Karpas-422 (cell line): ENCODE data around the gene SLC6A3. TPM values are rescaled to one million over a fixed set of nuclear protein-coding genes. Genes with fewer than 3 reads are reported as not detected.
"Not testable (repeated sequence)": the region's sequence is repeated elsewhere in the genome, so short reads cannot be mapped to it uniquely, and the experiment has no call there.

Experiments
- DNase-seq: peaks from one replicate; pipeline ENCODE4 v3.0.0-alpha.2; 2015
- H2AFZ ChIP-seq: fragments of 200-600 bp; sonication (generic); 2 replicates; pipeline ENCODE4 v1.6.1; 2014; ENCODE audit warnings: antibody characterized with exemption, low read length, mixed read lengths
- H3K27ac ChIP-seq: fragments of 200-600 bp; sonication (generic); 2 replicates; pipeline ENCODE4 v1.5.1; 2014; ENCODE audit warnings: mild to moderate bottlenecking, low read length, moderate library complexity
- H3K27me3 ChIP-seq: fragments of 200-600 bp; sonication (generic); 2 replicates; pipeline ENCODE4 v1.6.1; 2014; ENCODE audit warnings: low read length, mixed read lengths
- H3K36me3 ChIP-seq: fragments of 200-600 bp; sonication (generic); 2 replicates; pipeline ENCODE4 v1.6.1; 2014; ENCODE audit warnings: low read length, mixed read lengths; ENCODE audit not compliant: insufficient read depth
- H3K4me1 ChIP-seq: fragments of 200-600 bp; sonication (generic); 2 replicates; pipeline ENCODE4 v1.6.1; 2014; ENCODE audit warnings: mild to moderate bottlenecking, low read length, mixed read lengths
- H3K4me2 ChIP-seq: fragments of 200-600 bp; sonication (generic); 2 replicates; pipeline ENCODE4 v1.6.1; 2014; ENCODE audit warnings: low read length, low read depth, mild to moderate bottlenecking; ENCODE audit not compliant: poor library complexity, severe bottlenecking
- H3K4me3 ChIP-seq: fragments of 200-600 bp; sonication (generic); 2 replicates; pipeline ENCODE4 v1.5.1; 2014; ENCODE audit warnings: mild to moderate bottlenecking, antibody characterized with exemption, low read length, mixed read lengths
- H3K79me2 ChIP-seq: fragments of 200-600 bp; sonication (generic); 2 replicates; pipeline ENCODE4 v1.6.1; 2014; ENCODE audit warnings: mild to moderate bottlenecking, low read length, mixed read lengths
- H3K9ac ChIP-seq: fragments of 200-600 bp; sonication (generic); 2 replicates; pipeline ENCODE4 v1.6.0; 2014; ENCODE audit warnings: low read length
- H3K9me2 ChIP-seq: fragments of 200-600 bp; sonication (generic), shearing (Covaris generic); replicated peaks from 2 replicates; pipeline ENCODE4 v1.6.0; 2014; ENCODE audit warnings: mild to moderate bottlenecking, low read length, moderate library complexity; ENCODE audit not compliant: insufficient read depth
- H3K9me3 ChIP-seq: fragments of 300-700, 200-600 bp; sonication (generic); 2 replicates; pipeline ENCODE4 v1.6.1; 2014; ENCODE audit warnings: low read length, mixed read lengths
- H4K20me1 ChIP-seq: fragments of 200-600 bp; sonication (generic); 2 replicates; pipeline ENCODE4 v1.6.1; 2014; ENCODE audit warnings: mild to moderate bottlenecking, antibody characterized with exemption, low read length, low read depth; ENCODE audit not compliant: insufficient read depth
- total RNA-seq: library from RNA; depleted of rRNA; stranded (reverse); fragments of >200 nt; shearing (Covaris generic); gene quantifications from 2 replicates; pipeline ENCODE4 v1.2.3, GENCODE V29; 2014; ENCODE audit warnings: low replicate concordance

SLC6A3 gene
- total RNA-seq, 1 experiment from 2014 or later, result not detected

GRCh38 chr5:1430121-1430795 lies 15.0 kb downstream of the SLC6A3 start:
- Histone ChIP-seq H3K27me3 (no peaks in the 10 kb centered on the region), H3K9me3 (peaks cover 9% of the 10 kb centered on the region; the same call in 1 of the 2 replicates), H3K79me2 (no peaks in the 10 kb centered on the region), H3K4me1 (no peaks in the 10 kb centered on the region), H2AFZ (no peak overlapping the region), H3K9me2 (no peaks in the 10 kb centered on the region), H3K4me3 (no peak overlapping the region), H3K27ac (no peak overlapping the region), H3K36me3 (no peaks in the 10 kb centered on the region), H4K20me1 (no peaks in the 10 kb centered on the region), H3K4me2 (no peak overlapping the region), H3K9ac (no peak overlapping the region)
- DNase-seq, result no peak

GRCh38 chr5:1429496-1429895 lies 15.7 kb downstream of the SLC6A3 start:
- H3K27me3 ChIP-seq, result no peaks in the 10 kb centered on the region

GRCh38 chr5:1429066-1429465 lies 16.2 kb downstream of the SLC6A3 start:
- no peak overlapping the region for H3K4me3 ChIP-seq
- no peak for DNase-seq
- no peaks in the 10 kb centered on the region for H3K36me3 ChIP-seq
- H3K9ac ChIP-seq, result no peak overlapping the region
- H3K9me3 ChIP-seq, result peaks cover 9% of the 10 kb centered on the region; the same call in 1 of the 2 replicates
- H3K9me2 ChIP-seq, result no peaks in the 10 kb centered on the region
- no peaks in the 10 kb centered on the region for H3K4me1 ChIP-seq
- no peak overlapping the region for H3K4me2 ChIP-seq
- no peaks in the 10 kb centered on the region for H3K79me2 ChIP-seq
- H3K27me3 ChIP-seq, result no peaks in the 10 kb centered on the region
- no peak overlapping the region for H2AFZ ChIP-seq
- H3K27ac ChIP-seq, result no peak overlapping the region
- no peaks in the 10 kb centered on the region for H4K20me1 ChIP-seq

More at GRCh38 chr5:1429496-1429895, 15.7 kb downstream of the SLC6A3 start:
- Histone ChIP-seq H3K27ac (no peak overlapping the region), H3K9me2 (no peaks in the 10 kb centered on the region), H3K4me3 (no peak overlapping the region), H3K9ac (no peak overlapping the region), H3K4me2 (no peak overlapping the region), H3K4me1 (no peaks in the 10 kb centered on the region), H2AFZ (no peak overlapping the region), H3K36me3 (no peaks in the 10 kb centered on the region), H3K9me3 (peaks cover 9% of the 10 kb centered on the region; the same call in 1 of the 2 replicates), H3K79me2 (no peaks in the 10 kb centered on the region), H4K20me1 (no peaks in the 10 kb centered on the region)
- DNase-seq, result no peak

- Histone ChIP-seq H3K27ac (no peak overlapping the region), H2AFZ (no peak overlapping the region), H3K9me2 (no peaks in the 10 kb centered on the region), H3K4me3 (no peak overlapping the region), H3K4me1 (no peaks in the 10 kb centered on the region), H3K27me3 (no peaks in the 10 kb centered on the region), H3K9ac (no peak overlapping the region), H3K4me2 (no peak overlapping the region), H3K9me3 (peaks cover 9% of the 10 kb centered on the region; the same call in 1 of the 2 replicates), H3K79me2 (no peaks in the 10 kb centered on the region), H4K20me1 (no peaks in the 10 kb centered on the region), H3K36me3 (no peaks in the 10 kb centered on the region)
- DNase-seq, result no peak
These were observed 17.1 kb downstream of the SLC6A3 start for GRCh38 chr5:1428107-1428506.

- H3K9ac ChIP-seq, result no peak overlapping the region
These were observed 20.5 kb downstream of the SLC6A3 start for GRCh38 chr5:1424716-1425115.

GRCh38 chr5:1423901-1424603 lies 21.2 kb downstream of the SLC6A3 start:
- H4K20me1 ChIP-seq, result no peaks in the 10 kb centered on the region
- no peaks in the 10 kb centered on the region for H3K79me2 ChIP-seq
- DNase-seq, result no peak
- no peak overlapping the region for H3K4me2 ChIP-seq
- H3K27ac ChIP-seq, result no peak overlapping the region
- no peaks in the 10 kb centered on the region for H3K36me3 ChIP-seq
- no peak overlapping the region for H3K4me3 ChIP-seq
- peaks cover 9% of the 10 kb centered on the region; the same call in 1 of the 2 replicates for H3K9me3 ChIP-seq
- H3K9me2 ChIP-seq, result no peaks in the 10 kb centered on the region
- H3K27me3 ChIP-seq, result no peaks in the 10 kb centered on the region
- H2AFZ ChIP-seq, result no peak overlapping the region
- H3K9ac ChIP-seq, result no peak overlapping the region
- no peaks in the 10 kb centered on the region for H3K4me1 ChIP-seq

More at GRCh38 chr5:1424716-1425115, 20.5 kb downstream of the SLC6A3 start:
- no peaks in the 10 kb centered on the region for H3K9me2 ChIP-seq
- H3K9me3 ChIP-seq, result peaks cover 9% of the 10 kb centered on the region; the same call in 1 of the 2 replicates
- no peak overlapping the region for H3K27ac ChIP-seq
- H3K27me3 ChIP-seq, result no peaks in the 10 kb centered on the region
- H3K4me2 ChIP-seq, result no peak overlapping the region
- no peak for DNase-seq
- H4K20me1 ChIP-seq, result no peaks in the 10 kb centered on the region
- no peaks in the 10 kb centered on the region for H3K4me1 ChIP-seq
- no peak overlapping the region for H3K4me3 ChIP-seq
- no peaks in the 10 kb centered on the region for H3K79me2 ChIP-seq
- no peaks in the 10 kb centered on the region for H3K36me3 ChIP-seq
- no peak overlapping the region for H2AFZ ChIP-seq

DNA sequence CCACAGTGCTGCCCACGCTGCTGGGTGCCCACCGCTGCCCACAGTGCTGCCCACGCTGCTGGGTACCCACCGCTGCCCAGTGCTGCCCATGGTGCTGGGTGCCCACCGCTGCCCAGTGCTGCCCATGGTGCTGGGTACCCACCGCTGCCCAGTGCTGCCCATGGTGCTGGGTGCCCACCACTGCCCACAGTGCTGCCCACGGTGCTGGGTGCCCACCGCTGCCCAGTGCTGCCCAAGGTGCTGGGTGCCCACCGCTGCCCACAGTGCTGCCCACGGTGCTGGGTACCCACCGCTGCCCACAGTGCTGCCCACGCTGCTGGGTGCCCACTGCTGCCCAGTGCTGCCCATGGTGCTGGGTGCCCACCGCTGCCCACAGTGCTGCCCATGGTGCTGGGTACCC lies 22.7 kb downstream of the SLC6A3 start:
- not testable (repeated sequence) for H3K9me2 ChIP-seq, DNase-seq, H3K4me1 ChIP-seq, H3K27me3 ChIP-seq, H3K9ac ChIP-seq, H3K4me3 ChIP-seq, H3K79me2 ChIP-seq, H3K36me3 ChIP-seq, H4K20me1 ChIP-seq, H3K27ac ChIP-seq, H3K9me3 ChIP-seq, H2AFZ ChIP-seq, H3K4me2 ChIP-seq

DNA sequence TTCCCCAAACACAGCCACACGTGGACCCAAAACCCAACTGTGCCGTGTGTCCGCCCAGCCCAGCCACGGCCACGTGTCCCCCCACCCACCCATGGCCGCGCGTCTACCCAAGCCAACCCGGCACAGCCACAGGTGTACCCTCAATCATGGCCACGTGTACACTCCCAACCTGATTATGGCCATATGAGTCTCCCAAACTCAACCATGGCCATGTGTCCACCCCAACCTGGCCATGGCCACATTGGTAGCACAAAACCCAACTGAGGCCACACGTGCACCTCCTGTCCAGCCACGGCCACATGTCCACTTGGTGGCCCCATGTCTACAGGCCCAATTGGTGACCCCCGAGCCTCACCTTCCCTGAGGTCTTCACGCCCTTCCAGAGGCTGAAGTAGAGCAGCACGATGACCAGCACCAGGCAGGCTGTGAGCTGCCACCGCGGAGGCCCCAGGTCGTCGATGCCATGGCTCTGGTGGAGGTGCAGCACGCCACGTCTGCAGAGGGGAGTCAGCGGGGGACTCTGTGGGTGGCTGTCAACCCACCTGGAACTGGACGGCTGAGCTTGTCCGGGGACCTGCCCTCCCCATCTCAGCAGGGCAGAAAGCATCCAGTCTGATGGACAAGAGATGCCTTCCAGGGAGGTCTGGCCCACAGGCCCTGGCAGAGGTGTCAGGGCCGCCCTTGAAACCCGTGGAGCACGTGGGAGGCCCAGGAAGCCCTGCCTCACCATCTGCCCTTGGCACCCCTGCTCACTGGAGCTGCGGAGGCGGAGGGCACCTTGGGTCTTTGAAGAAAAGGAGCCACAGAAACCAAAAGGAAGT lies 23.5 kb downstream of the SLC6A3 start:
- no peaks in the 10 kb centered on the region for H3K79me2 ChIP-seq
- no peak overlapping the region for H3K4me2 ChIP-seq
- no peak overlapping the region for H3K9ac ChIP-seq
- no peaks in the 10 kb centered on the region for H3K9me2 ChIP-seq
- no peaks in the 10 kb centered on the region for H4K20me1 ChIP-seq
- no peaks in the 10 kb centered on the region for H3K9me3 ChIP-seq
- no peaks in the 10 kb centered on the region for H3K36me3 ChIP-seq
- H3K27ac ChIP-seq, result no peak overlapping the region
- no peak overlapping the region for H3K4me3 ChIP-seq
- no peaks in the 10 kb centered on the region for H3K4me1 ChIP-seq
- no peak overlapping the region for H2AFZ ChIP-seq
- DNase-seq, result no peak
- H3K27me3 ChIP-seq, result no peaks in the 10 kb centered on the region
